ENCODE measurements around the gene MAGI1.
"Not testable (repeated sequence)": the region's sequence is repeated elsewhere in the genome, so short reads cannot be mapped to it uniquely, and the experiment has no call there.

Gene MAGI1

GRCh38 chr3:65575376-65575840, 463.3 kb downstream of the MAGI1 start:
- no peak for DNase-seq

GRCh38 chr3:65573548-65574116, 465.1 kb downstream of the MAGI1 start:
- no peak for DNase-seq

- DNase-seq = no peak
Measured at GRCh38 chr3:65572175-65572777, 466.4 kb downstream of the MAGI1 start.

- no peak for DNase-seq
Measured at GRCh38 chr3:65569845-65570405, 468.8 kb downstream of the MAGI1 start.

GRCh38 chr3:65569129-65569528, 469.6 kb downstream of the MAGI1 start:
- no peak for DNase-seq

GRCh38 chr3:65568497-65568896, 470.2 kb downstream of the MAGI1 start:
- DNase-seq = no peak

GRCh38 chr3:65565744-65566143, 473.0 kb downstream of the MAGI1 start:
- not testable (repeated sequence) for DNase-seq

- DNase-seq = no peak
Measured at GRCh38 chr3:65564483-65564882, 474.2 kb downstream of the MAGI1 start.

- no peak for DNase-seq
Measured at GRCh38 chr3:65563861-65564260, 474.9 kb downstream of the MAGI1 start.

- no peak for DNase-seq
Measured at GRCh38 chr3:65562447-65562846, 476.3 kb downstream of the MAGI1 start.

- DNase-seq = no peak
Measured at GRCh38 chr3:65561617-65562016, 477.1 kb downstream of the MAGI1 start.

GRCh38 chr3:65560901-65561300, 477.8 kb downstream of the MAGI1 start:
- no peak for DNase-seq

GRCh38 chr3:65560133-65560532, 478.6 kb downstream of the MAGI1 start:
- no peak for DNase-seq

GRCh38 chr3:65559643-65560042, 479.1 kb downstream of the MAGI1 start:
- no peak for DNase-seq

GRCh38 chr3:65558826-65559225, 479.9 kb downstream of the MAGI1 start:
- no peak for DNase-seq

GRCh38 chr3:65557899-65558564, 480.7 kb downstream of the MAGI1 start:
- DNase-seq = no peak

GRCh38 chr3:65556934-65557577, 481.7 kb downstream of the MAGI1 start:
- DNase-seq = no peak

GRCh38 chr3:65552434-65552833, 486.3 kb downstream of the MAGI1 start:
- no peak for DNase-seq

GRCh38 chr3:65551945-65552344, 486.8 kb downstream of the MAGI1 start:
- DNase-seq = no peak

GRCh38 chr3:65550137-65550536, 488.6 kb downstream of the MAGI1 start:
- no peak for DNase-seq

GRCh38 chr3:65549626-65549959, 489.1 kb downstream of the MAGI1 start:
- DNase-seq = no peak

GRCh38 chr3:65548848-65549625, 489.7 kb downstream of the MAGI1 start:
- no peak for DNase-seq

- no peak for DNase-seq
Measured at GRCh38 chr3:65545429-65545828, 493.3 kb downstream of the MAGI1 start.
